Epithelial cell of proximal tubule (primary cell): ENCODE results near the gene ADGRB2. TPM values are rescaled to one million over a fixed set of nuclear protein-coding genes. Genes with fewer than 3 reads are reported as not detected.

Source experiments
- DNase-seq: peaks from one replicate; pipeline ENCODE4 v3.0.0-alpha.2; 2011; ENCODE audit warnings: low read depth
- H3K4me3 ChIP-seq: 2 replicates; pipeline ENCODE4 v1.5.1; 2011; ENCODE audit warnings: low read depth, mild to moderate bottlenecking, low read length
- total RNA-seq: library from RNA; depleted of rRNA; stranded (reverse); fragments of >200 nt; gene quantifications from 2 replicates; pipeline ENCODE4 v1.2.3, GENCODE V29; 2015
- TF ChIP-seq, protein P1 (sequence below): conservative IDR thresholded peaks from 2 replicates; pipeline ENCODE4 v1.5.1; 2012; ENCODE audit warnings: low read depth, mild to moderate bottlenecking, low read length

Gene ADGRB2
- total RNA-seq, 1 donor from 2014 or later: 1.2 TPM

GRCh38 chr1:31701091-31701736, 62.9 kb downstream of the ADGRB2 start:
- H3K4me3 ChIP-seq: no peak overlapping the region
- peak; percentile 72 for DNase-seq
- TF ChIP-seq, protein P1, sequence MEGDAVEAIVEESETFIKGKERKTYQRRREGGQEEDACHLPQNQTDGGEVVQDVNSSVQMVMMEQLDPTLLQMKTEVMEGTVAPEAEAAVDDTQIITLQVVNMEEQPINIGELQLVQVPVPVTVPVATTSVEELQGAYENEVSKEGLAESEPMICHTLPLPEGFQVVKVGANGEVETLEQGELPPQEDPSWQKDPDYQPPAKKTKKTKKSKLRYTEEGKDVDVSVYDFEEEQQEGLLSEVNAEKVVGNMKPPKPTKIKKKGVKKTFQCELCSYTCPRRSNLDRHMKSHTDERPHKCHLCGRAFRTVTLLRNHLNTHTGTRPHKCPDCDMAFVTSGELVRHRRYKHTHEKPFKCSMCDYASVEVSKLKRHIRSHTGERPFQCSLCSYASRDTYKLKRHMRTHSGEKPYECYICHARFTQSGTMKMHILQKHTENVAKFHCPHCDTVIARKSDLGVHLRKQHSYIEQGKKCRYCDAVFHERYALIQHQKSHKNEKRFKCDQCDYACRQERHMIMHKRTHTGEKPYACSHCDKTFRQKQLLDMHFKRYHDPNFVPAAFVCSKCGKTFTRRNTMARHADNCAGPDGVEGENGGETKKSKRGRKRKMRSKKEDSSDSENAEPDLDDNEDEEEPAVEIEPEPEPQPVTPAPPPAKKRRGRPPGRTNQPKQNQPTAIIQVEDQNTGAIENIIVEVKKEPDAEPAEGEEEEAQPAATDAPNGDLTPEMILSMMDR: no peak

GRCh38 chr1:31700468-31701090, 63.6 kb downstream of the ADGRB2 start:
- no peak overlapping the region for H3K4me3 ChIP-seq
- TF ChIP-seq, protein P1: no peak
- DNase-seq: no peak

- TF ChIP-seq, protein P1: no peak
- no peak for DNase-seq
- no peak overlapping the region for H3K4me3 ChIP-seq
These were observed 64.7 kb downstream of the ADGRB2 start for GRCh38 chr1:31699341-31699891.

DNA sequence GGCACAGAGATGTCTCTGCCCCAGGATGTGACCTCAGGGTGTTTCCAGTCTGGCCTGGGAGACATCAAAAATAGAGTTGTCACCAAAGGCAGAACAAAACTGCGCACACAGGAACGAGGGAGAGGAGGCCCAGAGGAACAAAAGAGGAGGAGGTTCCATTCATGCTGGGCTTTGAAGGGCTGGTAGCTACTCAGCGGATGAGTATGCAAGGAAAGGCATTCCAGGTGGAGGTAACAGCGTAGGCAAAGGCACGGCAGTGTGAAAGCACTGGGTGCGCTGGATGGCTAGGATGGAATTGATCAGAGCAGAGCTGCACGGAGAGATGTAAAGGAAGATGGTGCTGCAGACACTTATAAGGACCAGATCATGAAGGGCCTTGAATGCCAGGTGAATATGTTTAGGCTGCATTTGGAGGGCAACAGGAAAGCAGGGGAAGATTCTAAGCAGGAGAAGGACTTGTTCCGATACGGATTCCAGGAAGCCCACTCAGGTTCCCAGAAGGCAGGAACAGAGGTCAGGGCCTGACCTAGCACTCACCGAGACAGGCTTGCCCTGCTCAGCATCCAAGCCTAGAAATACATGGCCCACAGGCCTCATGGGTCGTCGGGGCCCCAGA, 66.7 kb downstream of the ADGRB2 start:
- no peak overlapping the region for H3K4me3 ChIP-seq
- TF ChIP-seq, protein P1: no peak
- no peak for DNase-seq

- TF ChIP-seq, protein P1: no peak
- DNase-seq: no peak
- H3K4me3 ChIP-seq: no peak overlapping the region
These were observed 67.9 kb downstream of the ADGRB2 start for GRCh38 chr1:31696242-31696641.

DNA sequence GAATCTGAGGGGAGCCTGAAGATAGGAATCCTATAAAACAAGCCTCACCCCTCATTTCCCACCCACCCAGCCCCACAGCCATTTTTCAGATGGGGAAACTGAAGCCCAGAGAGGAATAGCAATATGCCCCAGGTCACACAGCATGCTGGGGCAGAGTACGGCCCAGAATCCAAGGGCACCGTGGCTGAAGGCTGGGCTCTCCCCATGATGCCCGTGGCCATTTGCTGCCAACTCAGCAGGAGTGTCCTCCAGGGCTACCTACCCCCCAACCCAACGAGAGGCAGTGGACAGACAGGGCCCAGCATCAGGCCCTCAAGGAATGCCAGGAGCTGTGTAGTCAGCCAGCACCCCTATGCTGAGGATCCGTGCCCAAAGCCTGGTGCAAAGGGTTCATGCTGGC, 68.8 kb downstream of the ADGRB2 start:
- H3K4me3 ChIP-seq: no peak overlapping the region
- TF ChIP-seq, protein P1: no peak
- no peak for DNase-seq
